Fibroblast of the aortic adventitia (primary cell): ENCODE results near the gene ATXN7L1. TPM values are rescaled to one million over a fixed set of nuclear protein-coding genes. Genes with fewer than 3 reads are reported as not detected.
"Not testable (repeated sequence)": the region's sequence is repeated elsewhere in the genome, so short reads cannot be mapped to it uniquely, and the experiment has no call there.

Experiments
- DNase-seq: peaks from one replicate; pipeline ENCODE4 v3.0.0-alpha.2; 2010; ENCODE audit warnings: low read depth
- H3K4me3 ChIP-seq: 2 replicates; pipeline ENCODE4 v1.5.1; 2011; ENCODE audit warnings: low read depth, mild to moderate bottlenecking, control low read depth, low read length, moderate library complexity
- total RNA-seq: library from RNA; depleted of rRNA; stranded (reverse); fragments of >200 nt; gene quantifications from 2 replicates; pipeline ENCODE4 v1.2.3, GENCODE V29; 2012; ENCODE audit warnings: low replicate concordance
- TF ChIP-seq, protein P1 (sequence below): IDR thresholded peaks from 2 replicates; pipeline ENCODE4 v1.5.1; 2011; ENCODE audit warnings: mild to moderate bottlenecking, low read length, control low read depth, inconsistent platforms; ENCODE audit not compliant: insufficient read depth

Gene ATXN7L1
- total RNA-seq, 1 donor, result 13.8 TPM

DNA sequence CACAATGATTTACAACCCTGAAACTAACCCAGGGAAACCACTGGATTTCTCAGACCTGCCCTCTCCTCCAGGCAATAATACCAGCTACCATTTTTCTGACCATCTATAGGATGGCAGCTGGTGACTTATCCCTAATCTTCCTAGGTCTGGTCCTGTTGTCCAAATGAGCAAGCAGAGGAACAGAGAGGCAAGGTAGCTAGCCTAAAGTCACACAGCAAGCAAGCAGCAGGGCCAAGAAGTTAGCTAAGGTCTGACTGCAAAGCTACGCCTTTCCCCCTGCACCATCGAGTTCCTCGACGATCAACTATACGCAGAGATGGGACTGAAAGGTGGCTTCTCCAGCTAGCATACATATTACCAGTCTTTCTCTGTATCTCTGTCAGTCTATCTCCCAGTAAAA, 25.3 kb downstream of the ATXN7L1 start:
- H3K4me3 ChIP-seq, result no peak overlapping the region
- DNase-seq, result no peak
- TF ChIP-seq, protein P1, sequence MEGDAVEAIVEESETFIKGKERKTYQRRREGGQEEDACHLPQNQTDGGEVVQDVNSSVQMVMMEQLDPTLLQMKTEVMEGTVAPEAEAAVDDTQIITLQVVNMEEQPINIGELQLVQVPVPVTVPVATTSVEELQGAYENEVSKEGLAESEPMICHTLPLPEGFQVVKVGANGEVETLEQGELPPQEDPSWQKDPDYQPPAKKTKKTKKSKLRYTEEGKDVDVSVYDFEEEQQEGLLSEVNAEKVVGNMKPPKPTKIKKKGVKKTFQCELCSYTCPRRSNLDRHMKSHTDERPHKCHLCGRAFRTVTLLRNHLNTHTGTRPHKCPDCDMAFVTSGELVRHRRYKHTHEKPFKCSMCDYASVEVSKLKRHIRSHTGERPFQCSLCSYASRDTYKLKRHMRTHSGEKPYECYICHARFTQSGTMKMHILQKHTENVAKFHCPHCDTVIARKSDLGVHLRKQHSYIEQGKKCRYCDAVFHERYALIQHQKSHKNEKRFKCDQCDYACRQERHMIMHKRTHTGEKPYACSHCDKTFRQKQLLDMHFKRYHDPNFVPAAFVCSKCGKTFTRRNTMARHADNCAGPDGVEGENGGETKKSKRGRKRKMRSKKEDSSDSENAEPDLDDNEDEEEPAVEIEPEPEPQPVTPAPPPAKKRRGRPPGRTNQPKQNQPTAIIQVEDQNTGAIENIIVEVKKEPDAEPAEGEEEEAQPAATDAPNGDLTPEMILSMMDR, result no peak

DNA sequence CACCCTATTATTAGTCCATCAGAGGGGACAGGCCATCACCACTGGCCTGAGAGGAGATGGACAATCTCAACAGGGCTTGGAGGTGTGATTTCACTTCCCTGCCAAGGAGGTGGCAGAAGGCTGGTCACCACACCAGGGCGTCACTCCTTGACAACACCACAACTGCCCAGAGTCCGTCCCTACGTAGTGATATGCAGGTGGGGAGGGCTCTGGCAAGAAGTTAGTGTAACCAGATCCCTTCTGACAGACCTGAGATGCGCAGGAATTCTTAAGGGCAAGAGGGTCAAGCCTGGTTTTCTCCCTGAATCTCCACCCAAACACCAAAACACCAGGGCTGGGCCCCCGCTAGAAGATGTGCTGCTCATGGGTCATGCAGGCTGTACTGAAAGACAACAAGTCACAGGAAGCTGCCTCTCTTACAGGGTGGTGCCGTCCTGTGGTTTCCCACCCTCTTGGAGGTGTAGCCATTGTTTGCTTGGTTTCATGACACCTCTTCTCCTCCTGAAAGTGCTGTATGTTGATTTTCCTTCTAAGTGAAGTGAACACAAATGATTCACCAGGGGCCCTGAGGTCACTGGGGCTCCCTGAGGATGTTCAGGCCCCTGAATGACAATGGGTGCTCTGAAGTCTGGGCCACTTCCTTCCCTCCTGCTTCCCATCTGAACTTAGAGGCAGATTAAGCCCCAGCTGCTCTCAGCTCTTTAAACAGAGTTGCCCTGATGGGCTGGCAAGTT, 27.1 kb downstream of the ATXN7L1 start:
- no peak for DNase-seq
- no peak overlapping the region for H3K4me3 ChIP-seq
- TF ChIP-seq, protein P1, result no peak

DNA sequence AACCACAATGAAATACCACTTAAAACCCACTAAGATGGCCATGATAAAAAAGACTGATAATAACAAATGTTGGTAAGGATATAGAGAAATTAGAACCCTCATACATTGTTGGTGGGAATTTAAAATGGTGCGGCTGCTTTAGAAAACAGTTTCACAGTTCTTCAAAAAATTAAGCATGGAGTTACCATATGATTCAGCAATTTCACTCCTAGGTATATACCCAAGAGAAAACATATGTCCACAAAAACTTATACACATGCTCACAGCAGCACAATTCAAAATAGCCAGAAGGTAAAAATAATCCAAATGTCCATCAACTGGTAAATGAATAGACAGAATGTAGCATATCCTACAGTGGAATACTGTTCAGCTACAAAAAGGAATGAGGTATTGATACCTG, 30.0 kb downstream of the ATXN7L1 start:
- no peak overlapping the region for H3K4me3 ChIP-seq
- no peak for DNase-seq
- TF ChIP-seq, protein P1, result no peak

DNA sequence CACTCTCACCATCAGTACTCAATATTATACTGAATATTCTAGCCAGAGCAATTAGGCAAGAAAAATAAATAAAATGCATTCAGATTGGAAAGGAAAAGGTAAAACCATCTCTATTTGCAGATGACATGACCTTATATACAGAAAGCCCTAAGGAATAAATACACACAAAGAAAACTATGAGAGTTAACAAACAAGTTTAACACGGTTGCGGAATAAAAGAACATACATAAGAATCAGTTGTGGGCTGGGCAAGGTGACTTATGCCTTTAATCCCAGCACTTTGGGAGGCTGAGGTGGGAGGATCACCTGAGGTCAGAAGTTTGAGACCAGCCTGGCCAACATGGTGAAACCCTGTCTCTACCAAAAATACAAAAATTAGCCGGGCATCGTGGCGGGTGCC, 31.7 kb downstream of the ATXN7L1 start:
- not testable (repeated sequence) for H3K4me3 ChIP-seq, DNase-seq

DNA sequence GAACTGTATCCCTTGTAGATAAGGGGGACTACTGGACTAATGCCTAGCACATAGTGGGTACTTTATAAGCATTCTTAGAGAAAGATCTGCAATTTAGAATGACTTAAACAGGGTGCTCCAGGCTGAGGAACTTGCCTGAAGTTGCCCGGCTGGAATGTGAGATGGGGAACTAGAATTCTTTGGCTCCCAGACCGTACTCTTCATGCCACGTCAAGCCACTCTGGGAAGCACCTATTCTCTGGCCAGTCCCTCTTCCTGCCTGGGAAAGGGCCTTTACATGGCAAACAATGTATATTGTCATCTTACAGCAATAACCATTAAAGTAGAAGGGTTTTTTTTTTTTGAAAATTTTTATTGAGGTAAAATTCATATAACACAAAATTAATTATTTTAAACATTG, 34.5 kb downstream of the ATXN7L1 start:
- TF ChIP-seq, protein P1, result no peak
- DNase-seq, result no peak
- no peak overlapping the region for H3K4me3 ChIP-seq

DNA sequence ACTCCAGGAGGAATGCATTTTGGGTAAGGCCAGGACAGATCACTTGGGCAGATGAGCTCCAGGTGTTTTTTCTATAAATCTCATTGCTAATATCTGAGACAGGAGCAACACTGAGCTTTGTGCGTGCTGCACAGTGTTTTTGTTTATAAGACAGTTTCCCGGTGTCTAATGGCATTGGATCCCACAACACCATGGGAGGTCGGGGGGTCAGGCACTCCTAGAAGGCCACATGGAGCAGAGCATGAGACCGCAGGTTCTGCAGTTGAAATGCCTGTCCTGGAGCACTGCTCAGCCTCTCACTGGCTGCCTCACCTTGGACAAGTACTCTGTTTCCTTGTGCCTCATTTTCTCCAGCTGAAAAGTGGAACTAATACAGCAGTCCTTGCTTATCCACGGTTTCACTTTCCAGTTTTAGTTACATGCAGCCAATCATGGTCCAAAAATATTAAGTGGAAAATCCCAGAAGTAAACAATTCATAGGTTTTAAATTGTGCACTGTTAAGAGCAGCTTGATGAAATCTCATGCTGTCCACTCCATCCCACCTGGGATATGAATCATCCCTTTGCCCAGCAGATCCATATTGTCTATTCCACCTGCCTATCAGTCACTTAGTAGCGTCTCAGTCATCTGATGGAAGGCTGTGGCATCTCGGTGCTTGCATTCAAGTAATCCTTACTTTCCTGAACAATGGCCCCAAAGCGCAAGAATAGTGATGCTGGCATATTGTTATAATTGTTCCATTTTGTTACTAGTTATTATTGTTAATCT, 35.2 kb downstream of the ATXN7L1 start:
- TF ChIP-seq, protein P1, result no peak
- DNase-seq, result no peak

DNA sequence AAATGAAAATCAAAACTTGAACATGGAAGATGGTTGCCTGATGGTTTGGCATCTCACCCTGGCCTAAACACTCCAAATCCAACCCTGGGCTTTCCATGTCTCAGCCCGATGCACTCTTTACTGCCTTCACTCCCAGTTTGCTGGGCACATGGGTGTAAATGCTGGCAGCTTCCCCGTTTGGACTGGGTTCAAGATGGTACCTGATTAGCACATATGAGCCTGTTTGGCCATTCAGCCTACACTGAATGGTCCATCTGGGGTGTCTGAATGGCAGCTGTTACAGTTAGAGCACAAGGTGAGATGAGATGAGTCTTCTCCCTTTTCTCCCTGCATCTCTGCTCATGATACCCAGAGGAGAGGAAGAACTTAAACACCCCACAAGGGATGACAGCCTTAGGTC, 37.1 kb downstream of the ATXN7L1 start:
- TF ChIP-seq, protein P1, result no peak
- DNase-seq, result no peak
- H3K4me3 ChIP-seq, result no peak overlapping the region

More for the DNA sequence above, 35.2 kb downstream of the ATXN7L1 start:
- no peak overlapping the region for H3K4me3 ChIP-seq
